ENCODE results near the gene CD59.
A peak's percentile ranks its signal among the peaks of the same experiment; 100 is the strongest.
"Not testable (repeated sequence)": the region's sequence is repeated elsewhere in the genome, so short reads cannot be mapped to it uniquely, and the experiment has no call there.

The CD59 gene

DNA sequence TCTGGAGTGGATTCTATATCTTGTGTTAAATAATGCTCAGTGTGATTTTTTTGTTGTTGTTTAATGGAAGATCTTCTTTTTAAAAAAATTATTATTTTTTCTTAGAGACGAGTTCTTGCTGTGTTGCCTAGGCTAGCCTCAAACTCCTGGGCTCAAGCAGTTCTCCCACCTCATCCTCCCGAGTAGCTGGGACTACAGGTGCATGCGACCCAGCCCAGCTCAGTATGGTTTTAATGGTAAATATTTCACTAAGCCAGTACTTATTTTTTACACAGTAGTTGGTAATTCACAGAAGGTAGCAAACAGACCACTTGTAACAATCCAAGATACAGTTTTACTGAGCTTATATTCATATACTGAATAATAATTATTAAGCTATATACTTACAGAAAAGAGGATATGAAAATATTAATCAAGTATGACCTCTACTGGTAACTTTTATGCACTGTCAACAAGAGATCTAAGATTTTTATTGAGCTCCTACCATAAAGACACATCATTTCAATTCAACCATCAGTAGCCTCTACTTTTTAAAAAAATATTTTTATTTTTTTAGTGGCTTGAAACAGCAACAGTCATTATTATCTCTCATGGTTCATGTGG, 6.1 kb upstream of the CD59 start:
- no peak for DNase-seq

DNA sequence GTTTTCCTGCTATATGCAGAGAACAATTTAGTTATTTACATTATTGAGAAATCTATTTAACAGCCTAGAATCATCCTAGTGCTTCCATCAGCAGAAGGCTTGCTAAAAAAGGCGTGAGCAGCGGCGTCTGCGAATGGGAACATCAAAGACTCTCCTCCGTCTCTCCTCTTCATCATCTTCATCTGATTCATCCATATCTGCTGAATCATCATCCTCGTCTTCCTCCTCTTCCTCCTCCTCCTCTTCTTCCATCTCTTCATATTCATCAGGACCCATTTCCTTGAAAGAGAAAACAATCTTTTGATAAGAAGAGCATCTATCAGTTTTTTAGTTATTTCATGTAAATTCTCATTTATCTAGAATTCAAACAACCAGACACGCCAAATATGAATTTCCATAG, 5.6 kb upstream of the CD59 start:
- DNase-seq = no peak

DNA sequence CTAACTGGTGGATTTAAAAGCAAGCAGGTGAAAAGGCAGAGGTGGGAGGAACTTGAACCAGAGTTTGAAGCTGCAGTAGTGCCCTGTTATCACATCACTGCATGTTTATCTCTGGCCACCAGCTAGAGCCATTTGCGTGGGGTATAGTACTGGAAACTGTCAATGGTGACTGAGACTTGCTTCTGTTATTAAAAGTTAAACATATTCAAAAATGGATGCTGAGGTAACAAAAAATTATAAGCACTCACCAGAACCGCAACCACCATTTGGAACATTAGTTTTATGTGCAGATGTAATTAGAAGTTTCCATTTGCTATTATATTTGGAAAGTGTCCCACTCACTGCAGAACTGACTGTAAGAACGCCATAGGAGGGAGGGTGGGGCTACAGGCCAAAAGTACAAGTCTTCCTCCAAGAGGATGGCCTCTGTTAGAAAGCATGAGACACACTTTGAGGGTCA, 1.2 kb upstream of the CD59 start:
- DNase-seq = no peak

DNA sequence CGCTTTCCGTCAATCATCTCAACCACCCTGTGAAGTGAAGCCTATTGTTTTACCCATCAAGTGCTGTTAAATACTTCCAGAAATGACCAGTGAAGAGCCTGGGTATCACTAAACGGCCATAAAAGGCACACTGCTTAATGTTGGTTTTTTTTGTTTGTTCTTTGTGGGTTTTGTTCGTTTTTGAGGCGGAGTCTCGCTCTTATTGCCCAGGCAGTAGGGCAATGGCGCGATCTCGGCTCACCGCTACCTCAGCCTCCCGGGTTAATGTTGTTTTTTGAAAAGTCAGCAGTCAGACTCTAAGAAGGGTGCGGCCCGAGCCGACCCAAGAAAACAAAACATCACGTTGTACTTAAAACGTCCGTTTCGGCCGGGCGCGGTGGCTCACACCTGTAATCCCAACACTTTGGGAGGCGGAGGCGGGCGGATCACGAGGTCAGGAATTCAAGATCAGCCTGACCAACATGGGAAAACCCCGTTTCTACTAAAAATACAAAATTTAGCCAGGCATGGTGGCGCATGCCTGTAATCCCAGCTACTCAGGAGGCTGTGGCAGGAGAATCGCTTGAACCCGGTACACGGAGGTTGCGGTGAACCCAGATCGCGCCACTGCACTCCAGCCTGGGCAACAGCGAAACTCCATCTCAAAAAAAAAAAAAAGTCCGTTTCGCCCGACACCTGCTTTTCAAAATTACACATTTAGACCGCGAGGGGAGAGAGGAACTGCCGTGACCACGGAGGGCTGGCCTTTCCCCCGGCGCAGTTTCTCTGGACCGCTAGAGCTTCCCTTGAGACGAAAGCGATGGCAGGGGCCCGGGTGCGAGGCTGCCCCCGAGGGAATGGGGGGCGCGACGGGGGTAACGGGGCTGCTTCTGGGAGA, 714 bp downstream of the CD59 start:
- DNase-seq = peak in 1 of 2 experiments; percentile 10

DNA sequence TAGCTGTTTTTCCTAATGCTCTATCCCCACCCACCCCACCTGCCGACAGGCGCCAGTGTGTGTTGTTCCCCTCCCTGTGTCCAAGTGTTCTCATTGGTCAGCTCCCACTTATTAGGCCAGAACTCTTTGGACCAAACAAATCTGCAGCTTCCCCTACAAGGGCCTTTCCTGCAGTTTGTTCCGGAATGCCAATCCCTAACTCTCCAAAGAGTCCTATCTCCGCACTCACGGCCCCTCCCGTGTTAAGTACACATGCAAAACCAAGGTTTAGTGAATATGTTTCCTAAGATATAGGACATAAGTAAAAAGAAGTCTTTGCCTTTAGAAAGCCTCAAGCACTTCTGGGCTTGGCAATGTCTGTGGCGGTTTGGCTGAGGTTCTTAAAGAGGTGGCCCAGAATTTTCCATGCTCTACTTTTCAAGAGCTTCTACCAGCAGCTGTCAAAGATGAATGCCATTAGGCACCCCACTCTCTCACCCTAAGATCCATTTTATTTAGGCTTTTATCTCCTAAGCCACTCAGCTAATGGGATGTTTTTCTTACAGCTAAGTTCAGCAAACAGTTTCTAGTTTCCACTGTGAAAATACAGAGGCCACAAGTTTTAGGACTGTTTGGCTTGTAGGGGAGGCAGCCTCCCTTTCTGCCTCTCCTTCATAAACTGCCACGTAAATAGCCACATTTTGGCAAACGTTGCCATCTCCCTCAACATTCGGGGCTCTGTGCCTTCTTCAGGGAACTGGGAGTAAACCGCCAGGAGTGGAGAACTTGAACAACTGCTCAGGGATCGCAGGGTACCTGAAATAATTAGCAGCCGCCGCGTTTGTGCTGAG, 1.6 kb downstream of the CD59 start:
- no peak for DNase-seq

DNA sequence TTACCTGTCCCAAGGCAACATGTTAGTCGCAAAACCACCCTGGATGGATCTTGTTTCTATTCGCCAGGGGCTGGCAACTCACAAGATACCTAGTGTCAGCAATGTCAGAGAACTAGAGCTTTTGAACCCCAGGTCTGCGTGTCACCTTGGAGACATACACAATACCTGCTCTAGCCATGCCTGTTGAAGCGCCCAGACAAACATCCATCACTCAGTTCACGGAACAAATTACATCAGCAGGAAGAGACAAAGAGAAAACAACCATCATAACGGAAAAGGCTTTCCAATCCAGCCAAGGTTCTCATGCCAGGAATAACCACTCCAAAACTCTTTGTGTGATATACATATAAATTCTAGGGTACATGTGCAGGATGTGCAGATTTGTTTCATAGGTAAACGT, 2.2 kb downstream of the CD59 start:
- peak in 1 of 2 experiments; percentile 37 for DNase-seq

DNA sequence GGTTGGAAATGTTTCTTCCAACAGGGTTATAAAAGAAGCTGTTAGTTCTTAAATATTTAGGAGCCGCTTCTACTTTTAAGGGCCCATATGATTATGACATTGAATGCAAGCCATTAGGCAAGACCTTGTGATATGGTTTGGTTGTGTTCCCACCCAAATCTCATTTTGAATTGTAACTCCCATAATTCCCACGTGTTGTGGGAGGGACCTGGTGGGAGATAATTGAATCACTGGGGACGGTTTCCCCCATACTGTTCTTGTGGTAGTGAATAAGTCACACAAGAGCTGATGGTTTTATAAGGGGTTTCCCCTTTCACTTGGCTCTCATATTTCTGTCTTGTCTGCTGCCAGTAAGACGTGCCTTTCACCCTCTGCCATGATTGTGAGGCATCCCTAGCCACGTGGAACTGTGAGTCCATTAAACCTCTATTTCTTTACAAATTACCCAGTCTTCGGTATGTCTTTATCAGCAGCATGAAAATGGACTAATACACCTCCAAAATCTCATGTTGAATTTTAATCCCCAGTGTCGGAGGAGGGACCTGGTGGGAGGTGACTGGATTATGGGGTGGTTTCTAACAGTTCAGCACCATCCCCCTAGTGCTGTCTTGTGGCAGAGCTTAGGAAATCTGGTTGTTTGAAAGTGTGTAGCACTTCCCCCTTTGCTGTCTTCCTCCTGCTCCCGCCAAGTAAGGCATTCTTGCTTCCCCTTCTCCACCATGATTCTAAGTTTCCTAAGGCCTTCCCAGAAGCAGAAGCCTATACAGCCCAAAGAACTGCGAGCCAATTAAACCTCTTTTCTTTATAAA, 4.3 kb downstream of the CD59 start:
- no peak for DNase-seq

DNA sequence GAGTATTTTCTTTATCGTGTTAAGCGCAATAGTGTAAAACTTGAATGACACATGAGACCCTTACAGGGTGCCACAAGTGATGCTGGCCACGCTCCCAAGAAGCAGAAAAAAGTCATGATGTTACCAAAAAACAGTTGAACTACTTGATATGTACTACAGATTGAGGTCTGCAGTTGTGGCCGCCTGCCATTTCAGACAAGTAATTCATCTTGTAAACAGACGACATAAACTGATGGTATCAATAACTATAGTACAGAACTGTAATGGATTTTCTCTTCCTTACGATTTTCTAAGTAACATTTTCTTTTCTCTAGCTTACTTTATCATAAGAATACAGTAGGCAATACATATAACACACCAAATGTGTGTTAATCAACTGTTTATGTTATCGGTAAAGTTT, 5.5 kb downstream of the CD59 start:
- no peak for DNase-seq

DNA sequence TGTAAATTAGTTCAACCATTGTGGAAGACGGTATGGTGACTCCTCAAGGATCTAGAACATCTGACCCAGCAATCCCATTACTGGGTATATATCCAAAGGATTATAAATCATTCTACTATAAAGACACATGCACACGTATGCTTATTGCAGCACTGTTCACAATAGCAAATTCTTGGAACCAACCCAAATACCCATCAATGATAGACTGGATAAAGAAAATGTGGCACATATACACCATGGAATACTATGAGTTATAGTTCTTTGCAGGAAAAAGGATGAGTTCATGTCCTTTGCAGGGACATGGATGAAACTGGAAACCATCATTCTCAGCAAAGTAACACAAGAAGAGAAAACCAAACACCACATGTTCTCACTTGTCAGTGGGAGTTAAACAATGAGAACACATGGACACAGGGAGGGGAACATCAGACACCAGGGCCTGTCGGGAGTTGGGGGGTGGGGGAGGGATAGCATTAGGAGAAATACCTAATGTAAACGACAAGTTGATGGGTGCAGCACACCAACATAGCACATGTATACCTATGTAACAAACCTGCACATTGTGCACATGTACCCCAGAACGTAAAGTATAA, 7.1 kb downstream of the CD59 start:
- not testable (repeated sequence) for DNase-seq

DNA sequence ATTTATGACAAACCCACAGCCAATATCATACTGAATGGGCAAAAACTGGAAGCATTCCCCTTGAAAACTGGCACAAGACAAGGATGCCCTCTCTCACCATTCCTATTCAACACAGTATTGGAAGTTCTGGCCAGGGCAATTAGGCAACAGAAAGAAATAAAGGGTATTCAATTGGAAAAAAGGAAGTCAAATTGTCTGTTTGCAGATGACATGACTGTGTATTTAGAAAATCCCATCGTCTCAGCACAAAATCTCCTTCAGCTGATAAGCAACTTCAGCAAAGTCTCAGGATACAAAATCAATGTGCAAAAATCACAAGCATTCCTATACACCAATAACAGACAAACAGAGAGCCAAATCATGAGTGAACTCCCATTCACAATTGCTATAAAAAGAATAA, 8.7 kb downstream of the CD59 start:
- not testable (repeated sequence) for DNase-seq

DNA sequence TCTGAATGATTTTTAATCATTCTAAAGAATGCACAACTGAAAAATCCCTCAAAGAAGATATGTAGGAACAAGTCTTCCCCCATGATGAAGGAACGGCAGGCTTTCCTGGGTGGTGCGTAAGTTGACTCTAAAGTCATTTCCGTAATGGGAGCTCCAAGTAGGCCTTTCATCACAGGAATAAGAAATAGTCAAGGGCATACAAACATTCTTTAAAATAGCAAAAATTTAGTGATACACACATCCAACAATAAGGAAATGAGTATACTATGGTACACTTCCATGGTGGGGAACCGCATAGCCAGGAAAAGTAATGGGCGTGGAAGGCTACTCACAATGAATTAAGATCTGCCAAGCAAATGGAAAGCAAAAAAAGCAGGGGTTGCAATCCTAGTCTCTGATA, 10.7 kb downstream of the CD59 start:
- DNase-seq = no peak

DNA sequence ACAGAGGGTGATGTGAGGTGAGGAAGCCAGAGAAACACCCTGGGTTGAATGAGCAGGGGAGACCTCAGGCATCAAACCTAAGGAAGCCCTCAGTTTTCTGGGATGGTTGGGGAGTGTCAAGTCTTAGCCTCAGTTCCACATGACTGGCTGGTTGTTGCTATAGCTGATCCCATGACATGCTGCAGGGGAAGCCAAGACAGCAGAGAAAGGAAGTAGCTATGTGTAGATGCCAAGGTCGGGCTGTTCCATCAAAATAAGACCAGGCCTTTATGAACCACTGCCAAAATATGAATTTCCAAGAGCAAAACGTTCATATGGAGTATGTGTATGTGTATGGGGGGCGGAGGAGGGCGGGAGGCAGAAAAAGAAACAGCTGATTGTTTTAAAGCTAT, 11.6 kb downstream of the CD59 start:
- DNase-seq = no peak

DNA sequence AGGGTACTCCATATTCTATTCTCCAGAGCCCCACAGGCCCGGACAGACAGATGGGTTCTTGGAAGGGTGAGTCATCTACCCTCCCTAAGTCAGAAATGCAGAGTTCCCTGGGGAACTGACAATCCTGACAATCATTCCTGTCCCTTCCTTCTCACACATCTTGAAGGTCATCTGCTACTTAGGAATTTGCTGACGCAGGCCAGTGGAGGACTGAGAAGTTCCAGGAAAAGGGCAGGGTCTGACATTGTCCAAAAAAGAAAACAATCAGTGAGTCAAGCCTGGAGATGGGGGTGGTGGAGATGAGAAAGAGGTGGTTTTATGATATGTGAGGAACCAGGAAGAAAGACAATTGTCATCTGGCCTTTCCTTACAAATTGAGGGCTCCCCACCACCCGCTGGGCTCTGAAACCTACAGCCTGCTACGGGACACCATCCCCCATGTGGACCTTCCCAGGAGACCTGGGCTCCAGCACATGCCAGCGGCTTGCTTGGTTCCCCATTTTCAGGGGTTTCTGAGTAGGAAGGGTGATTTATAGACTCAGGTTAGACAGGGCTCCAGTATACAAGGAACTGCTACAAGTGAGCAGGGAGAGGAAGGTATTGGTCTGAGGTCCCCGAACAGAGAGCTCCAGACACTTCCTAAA, 12.9 kb downstream of the CD59 start:
- no peak for DNase-seq

DNA sequence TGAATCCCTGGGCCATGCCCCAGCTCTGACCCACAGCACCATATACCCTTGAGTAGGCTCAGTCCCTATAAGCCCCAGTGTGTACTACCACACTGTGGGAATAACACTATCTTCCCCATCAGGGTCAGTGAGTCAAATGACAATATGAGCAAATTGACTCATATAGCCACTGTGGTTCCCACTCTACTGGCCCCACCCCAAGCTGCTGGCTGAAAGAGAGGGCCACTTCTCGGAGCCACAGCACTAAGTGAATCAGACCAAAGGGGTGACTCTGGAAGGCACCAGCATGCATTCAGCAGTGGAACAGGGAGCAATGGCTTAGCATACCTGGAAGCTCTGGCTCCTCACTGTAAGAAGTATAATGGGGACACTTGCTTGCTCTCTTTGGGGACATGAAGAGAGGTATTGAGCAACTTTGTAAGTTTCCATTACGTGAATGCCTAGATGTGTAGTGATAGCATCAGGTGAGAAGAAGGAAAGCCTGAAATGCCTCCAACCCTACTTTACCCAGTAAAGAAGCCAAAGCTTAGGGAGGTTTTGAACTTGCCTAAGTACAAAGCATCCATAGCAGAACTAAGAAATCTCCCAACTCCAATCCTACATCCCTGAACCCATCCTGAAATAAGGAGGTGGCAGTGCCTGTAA, 13.5 kb downstream of the CD59 start:
- DNase-seq = no peak

DNA sequence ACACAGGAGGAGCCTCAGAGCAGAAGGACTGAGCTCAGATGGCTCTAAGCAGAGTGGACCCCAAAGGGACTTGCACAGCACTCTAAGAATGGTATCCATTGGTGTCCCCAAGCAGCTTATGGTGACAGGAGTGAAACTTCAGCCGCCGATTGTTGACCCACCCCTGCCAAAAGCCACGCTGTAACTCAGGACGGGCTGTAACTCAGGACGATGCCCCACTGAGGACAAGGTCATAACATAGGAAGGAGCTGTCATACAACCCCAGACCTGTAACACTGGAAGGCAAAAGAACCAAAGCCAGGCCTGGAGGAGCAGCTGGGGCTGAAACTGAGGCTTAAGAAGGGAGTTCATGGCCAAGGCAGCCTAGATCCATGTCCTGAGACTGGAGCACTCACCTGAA, 14.2 kb downstream of the CD59 start:
- DNase-seq = no peak

DNA sequence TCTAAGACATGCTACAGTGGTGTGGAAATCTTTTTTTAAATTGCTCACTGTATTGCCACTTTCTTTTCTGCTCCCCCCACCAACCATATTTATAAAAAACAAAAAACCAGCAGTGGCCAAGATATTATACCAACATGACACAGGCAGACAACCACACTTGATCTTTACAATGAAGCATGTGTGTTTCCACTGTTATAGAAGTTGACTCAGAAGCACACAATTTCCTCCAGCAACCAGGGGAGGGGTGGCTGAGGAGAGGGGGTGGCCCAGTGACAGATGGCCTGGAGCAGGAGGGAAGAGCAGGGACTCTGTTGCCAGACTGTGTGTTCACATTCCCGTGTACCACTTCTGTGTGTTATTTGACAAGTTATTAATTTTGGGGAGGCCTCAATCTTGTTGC, 14.8 kb downstream of the CD59 start:
- no peak for DNase-seq

DNA sequence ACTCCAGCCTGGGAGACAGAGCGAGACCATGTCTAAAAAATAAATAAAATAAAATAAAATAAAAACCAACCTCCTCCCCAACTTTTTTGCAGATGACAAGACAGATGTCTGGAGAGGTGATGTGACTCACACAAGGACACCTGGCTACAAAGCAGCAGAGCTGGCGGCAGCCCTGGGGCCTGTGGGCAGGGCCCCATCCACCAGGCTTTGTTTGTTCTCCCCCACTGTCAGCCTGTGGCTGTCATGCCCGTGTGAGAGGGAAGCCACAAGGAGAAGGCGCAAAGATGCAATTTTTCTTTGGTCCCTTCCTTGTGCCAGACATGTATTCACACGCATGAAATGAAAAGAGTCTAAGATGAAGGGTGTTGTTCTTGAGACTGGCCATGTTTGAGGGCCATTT, 16.6 kb downstream of the CD59 start:
- no peak for DNase-seq

DNA sequence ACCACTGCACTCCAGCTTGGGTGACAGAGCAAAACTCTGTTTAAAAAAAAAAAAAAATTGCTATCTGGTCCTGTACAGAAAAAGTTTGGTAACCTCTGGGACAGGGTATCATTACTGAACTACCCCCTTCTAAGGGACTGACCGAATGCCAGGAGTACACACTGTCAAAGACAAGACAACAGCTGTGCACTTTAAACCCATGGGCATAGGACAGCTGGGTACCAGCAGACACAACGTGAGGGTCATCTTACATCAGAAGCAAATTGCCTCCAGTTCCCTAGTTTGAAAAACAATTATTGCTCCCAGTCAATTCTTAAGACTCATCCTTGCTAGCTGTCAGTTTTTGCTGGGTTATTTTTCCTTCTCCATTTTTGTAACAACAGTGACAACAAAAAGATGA, 17.8 kb downstream of the CD59 start:
- no peak for DNase-seq

DNA sequence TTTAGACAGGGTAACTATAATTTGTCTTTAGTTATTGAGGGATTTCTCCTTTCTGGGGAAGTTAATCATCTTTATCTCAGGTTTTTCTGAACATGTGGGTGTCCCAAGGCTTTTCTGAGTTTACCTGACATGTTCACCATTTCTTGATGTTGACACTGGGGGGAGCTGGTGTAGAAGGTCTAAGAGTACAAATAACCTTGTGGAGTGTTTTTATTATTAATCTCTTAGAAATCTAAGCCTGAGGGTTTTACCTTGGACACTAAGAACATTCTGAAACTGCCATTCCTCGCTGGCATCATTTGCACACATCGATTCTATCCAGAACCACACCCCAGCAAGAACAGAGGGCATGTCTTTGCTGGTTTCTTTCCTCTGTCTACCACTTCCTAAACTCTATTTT, 20.0 kb downstream of the CD59 start:
- no peak for DNase-seq

DNA sequence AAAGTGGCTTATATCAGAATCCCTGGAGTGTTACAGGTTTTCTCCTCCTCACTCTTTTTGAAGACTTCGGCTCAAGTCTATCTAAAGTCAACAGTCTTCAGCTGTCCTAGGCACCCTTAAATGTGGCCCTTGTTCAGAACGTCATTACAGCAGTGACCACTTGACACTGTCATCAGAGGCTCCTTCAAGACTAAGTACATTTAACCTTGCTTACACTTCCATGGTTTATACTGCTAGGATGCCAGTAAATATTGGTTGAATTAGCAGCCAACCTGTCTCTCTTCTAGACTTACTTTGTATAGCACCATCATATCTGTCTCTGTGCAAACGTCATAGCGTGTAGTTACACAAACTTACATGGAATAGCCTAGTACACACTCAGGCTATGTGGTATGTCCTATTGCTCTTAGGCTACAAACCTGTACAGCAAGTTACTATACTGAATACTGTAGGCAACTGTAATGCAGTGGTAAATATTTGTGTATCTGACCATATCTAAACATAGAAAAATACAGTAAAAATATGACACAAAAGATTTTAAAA, 22.3 kb downstream of the CD59 start:
- no peak for DNase-seq
